Measurements from ENCODE around the gene PCGF2. TPM values are rescaled to one million over a fixed set of nuclear protein-coding genes. Genes with fewer than 3 reads are reported as not detected.
A peak's percentile ranks its signal among the peaks of the same experiment; 100 is the strongest.

The PCGF2 gene
- total and polyA plus RNA-seq, 2 of the 8 experiments (the other 6 are each of a cell fraction or from before 2014, with no cell fraction given): 42.1 to 93.3 TPM

- Histone ChIP-seq H4K20me1 (replicated peaks in 1 of 2; ENCODE audit: control insufficient read depth in 1 of 2, insufficient read depth in 2 of 2, low read length in 2 of 2) (peaks cover 5 to 11% of the 10 kb centered on the region in 2 experiments), H2AK5ac (ENCODE audit: low read depth, low read length) (no peak overlapping the region; the same call in 1 of the 2 replicates), H3K79me2 (ENCODE audit: control insufficient read depth in 1 of 2, insufficient read depth in 2 of 2, low read length in 2 of 2) (no peaks in the 10 kb centered on the region), H3K36me3 (ENCODE audit: control insufficient read depth in 2 of 4, insufficient read depth in 4 of 4, low read length in 3 of 4) (no peaks in the 10 kb centered on the region), H3K79me1 (ENCODE audit: low read depth, low read length) (no peaks in the 10 kb centered on the region), H3K4me1 (replicated peaks in 1 of 4; ENCODE audit: control insufficient read depth in 3 of 4, insufficient read depth in 4 of 4, low read length in 3 of 4) (peaks cover 7 to 40% (median 29%) of the 10 kb centered on the region in 4 experiments), H4K91ac (replicated peaks; ENCODE audit: insufficient read length, low read length) (no peak overlapping the region), H4K8ac (ENCODE audit: extremely low read depth, insufficient read depth, low read length) (no peak overlapping the region; the same call in 1 of the 2 replicates), H3K18ac (ENCODE audit: extremely low read depth, low read length) (peak overlapping the region; percentile 71; the same call in 1 of the 2 replicates), H3K23ac (ENCODE audit: insufficient read length) (no peak overlapping the region), H2BK120ac (replicated peaks; ENCODE audit: low read depth, low read length) (no peak overlapping the region), H3K4me3 (ENCODE audit: extremely low read depth in 1 of 4, insufficient read depth in 2 of 4, low read depth in 3 of 4, low read length in 4 of 4) (peak overlapping the region; percentile 46 to 76 (median 60); a peak in 7 of 8 replicates), H2BK20ac (ENCODE audit: low read length) (no peak overlapping the region), H2BK5ac (ENCODE audit: low read depth, low read length) (0 out of 2 replicates have a peak overlapping the region, but pooled peaks have one; percentile 60), H2BK12ac (ENCODE audit: low read depth, low read length) (peak overlapping the region; percentile 90; the same call in 1 of the 2 replicates), H3K4ac (replicated peaks; ENCODE audit: insufficient read length, low read depth, low read length) (no peak overlapping the region), H3K27me3 (replicated peaks in 1 of 4; ENCODE audit: control insufficient read depth in 3 of 4, extremely low read depth in 1 of 4, insufficient read depth in 3 of 4, low read length in 3 of 4) (peaks cover 15 to 62% (median 48%) of the 10 kb centered on the region in 4 experiments), H3K9ac (replicated peaks in 1 of 4; ENCODE audit: extremely low read depth in 1 of 4, low read depth in 3 of 4, low read length in 3 of 4) (no peak overlapping the region), H4K5ac (ENCODE audit: insufficient read length, low read depth, low read length) (no peak overlapping the region), H3K9me3 (ENCODE audit: insufficient read depth in 2 of 2, low read depth in 1 of 2, low read length in 1 of 2) (no peaks in the 10 kb centered on the region), H3K14ac (ENCODE audit: insufficient read length) (no peak overlapping the region), H2AFZ (ENCODE audit: low read length) (no peak overlapping the region), H3K56ac (replicated peaks; ENCODE audit: insufficient read length, low read depth, low read length) (no peak overlapping the region), H3K27ac (ENCODE audit: low read depth, low read length) (no peak overlapping the region), H3K4me2 (ENCODE audit: insufficient read depth in 1 of 2, low read depth in 2 of 2, low read length in 2 of 2) (peak overlapping the region; percentile 79 to 81), H3K23me2 (ENCODE audit: low read depth, low read length) (peaks cover 28% of the 10 kb centered on the region), H2BK15ac (ENCODE audit: low read length) (peak overlapping the region; percentile 88)
- 9% methylated on average over 20 of the region's 20 CpGs; no CpG with 5 or more reads in 1 of the 2 experiments for WGBS, 2 experiments (ENCODE audit: extremely low coverage in 1 of 2, insufficient coverage in 1 of 2, insufficient read length in 1 of 2, insufficient replicate concordance in 2 of 2, low coverage in 1 of 2, low lambda C conversion rate in 2 of 2, missing lambda C conversion rate in 1 of 2)
- CTCF ChIA-PET (ENCODE audit: partially characterized antibody): interaction anchor here (0.6 to 3.4 kb wide), 13 partner anchors 9 to 269 kb away, joined by 3 to 30 read pairs (median 4); partner anchors contain the start of gene EPOP
- peak in 1 of 2 experiments; percentile 54 for DNase-seq (ENCODE audit: low read depth in 1 of 2, low spot score in 2 of 2)
- 0 out of 2 replicates have a peak, but pooled peaks have one; percentile 8 for TF ChIP-seq E2F6 (IDR thresholded peaks at IDR 0.05)
- no peak for TF ChIP-seq CBX5 (IDR thresholded peaks at IDR 0.05; ENCODE audit: low read depth, low read length)
- peak; percentile 68 for TF ChIP-seq CTBP2 (IDR thresholded peaks at IDR 0.05; ENCODE audit: borderline replicate concordance, insufficient read depth, insufficient read length, low read length)
- TF ChIP-seq GTF2F1 (IDR thresholded peaks at IDR 0.05; ENCODE audit: borderline replicate concordance, low read depth, low read length): no peak
- POLR2A ChIA-PET (ENCODE audit: partially characterized antibody): interaction anchor here (0.5 to 4.5 kb wide), 13 partner anchors 9 to 96 kb away, joined by 3 to 38 read pairs (median 3); partner anchors contain the start of genes EPOP and PSMB3
- FAIRE-seq: no peak
These were observed 41.5 kb downstream of the PCGF2 start for GRCh38 chr17:38706505-38707216.
